WI38 (cell line): Measurements from ENCODE around the gene OR10H5.
"Not testable (repeated sequence)": the region's sequence is repeated elsewhere in the genome, so short reads cannot be mapped to it uniquely, and the experiment has no call there.

ENCODE experiments used
- H3K4me3 ChIP-seq: 2 replicates; pipeline ENCODE4 v1.5.1; 2011; ENCODE audit warnings: low read depth, mild to moderate bottlenecking, control low read depth, low read length
- CTCF ChIP-seq: IDR thresholded peaks from 2 replicates; pipeline ENCODE4 v1.5.1; 2012; ENCODE audit warnings: low read depth, mild to moderate bottlenecking, control low read depth, low read length

Gene OR10H5

GRCh38 chr19:15782211-15782610, 5.2 kb upstream of the OR10H5 start:
- no peak overlapping the region for H3K4me3 ChIP-seq
- TF ChIP-seq CTCF, result no peak

- H3K4me3 ChIP-seq, result not testable (repeated sequence)
Observed at GRCh38 chr19:15782896-15783295, 4.6 kb upstream of the OR10H5 start.

- no peak overlapping the region for H3K4me3 ChIP-seq
- TF ChIP-seq CTCF, result no peak
Observed at GRCh38 chr19:15788594-15789270, 1.3 kb downstream of the OR10H5 start.

- H3K4me3 ChIP-seq, result no peak overlapping the region
- no peak for TF ChIP-seq CTCF
Observed at GRCh38 chr19:15790096-15790495, 2.6 kb downstream of the OR10H5 start.

GRCh38 chr19:15794279-15794678, 6.8 kb downstream of the OR10H5 start:
- H3K4me3 ChIP-seq, result not testable (repeated sequence)

GRCh38 chr19:15810335-15810734, 22.9 kb downstream of the OR10H5 start:
- no peak for TF ChIP-seq CTCF

GRCh38 chr19:15811476-15811875, 24.0 kb downstream of the OR10H5 start:
- TF ChIP-seq CTCF, result no peak
- no peak overlapping the region for H3K4me3 ChIP-seq

More at GRCh38 chr19:15810335-15810734, 22.9 kb downstream of the OR10H5 start:
- H3K4me3 ChIP-seq, result no peak overlapping the region

- H3K4me3 ChIP-seq, result no peak overlapping the region
Observed at GRCh38 chr19:15812060-15812722, 24.7 kb downstream of the OR10H5 start.

More at GRCh38 chr19:15812060-15812722, 24.7 kb downstream of the OR10H5 start:
- TF ChIP-seq CTCF, result no peak
